DOHH2 (cell line): ENCODE results near the gene SCGB2B2.

Source experiments
- EZH2phosphoT487 ChIP-seq: fragments of 200-600 bp; sonication (generic); IDR thresholded peaks from 2 replicates; pipeline ENCODE4 v1.6.1; 2017; ENCODE audit warnings: borderline replicate concordance, mild to moderate bottlenecking, antibody characterized with exemption, low read length, moderate library complexity, mixed read lengths
- TF ChIP-seq, protein P1 (sequence below): fragments of 200-600 bp; sonication (generic); IDR thresholded peaks from one replicate; pipeline ENCODE4 v1.5.1; 2014; ENCODE audit warnings: antibody characterized with exemption, mild to moderate bottlenecking, low read depth, low read length; ENCODE audit not compliant: poor library complexity, severe bottlenecking

DNA sequence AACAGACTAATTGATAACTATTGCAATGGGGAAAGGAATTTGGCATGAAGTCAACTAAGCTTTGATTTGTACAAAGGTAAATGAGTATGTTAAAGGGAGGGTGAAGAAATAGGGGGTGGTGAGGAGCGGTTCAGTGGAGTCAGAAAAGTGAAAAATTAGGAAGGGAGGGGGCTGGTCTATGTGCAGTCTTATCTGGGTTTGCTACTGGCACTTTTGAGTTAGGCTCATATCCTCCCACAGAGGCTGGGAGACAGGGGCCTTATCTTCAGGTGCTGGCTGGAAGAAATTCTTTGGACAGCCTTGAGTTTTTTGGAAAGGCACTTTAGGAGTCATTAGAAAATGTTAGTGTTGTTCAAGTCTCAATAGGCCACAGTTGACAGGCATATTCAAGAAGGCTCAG is 11.6 kb upstream of the SCGB2B2 start:
- TF ChIP-seq, protein P1, sequence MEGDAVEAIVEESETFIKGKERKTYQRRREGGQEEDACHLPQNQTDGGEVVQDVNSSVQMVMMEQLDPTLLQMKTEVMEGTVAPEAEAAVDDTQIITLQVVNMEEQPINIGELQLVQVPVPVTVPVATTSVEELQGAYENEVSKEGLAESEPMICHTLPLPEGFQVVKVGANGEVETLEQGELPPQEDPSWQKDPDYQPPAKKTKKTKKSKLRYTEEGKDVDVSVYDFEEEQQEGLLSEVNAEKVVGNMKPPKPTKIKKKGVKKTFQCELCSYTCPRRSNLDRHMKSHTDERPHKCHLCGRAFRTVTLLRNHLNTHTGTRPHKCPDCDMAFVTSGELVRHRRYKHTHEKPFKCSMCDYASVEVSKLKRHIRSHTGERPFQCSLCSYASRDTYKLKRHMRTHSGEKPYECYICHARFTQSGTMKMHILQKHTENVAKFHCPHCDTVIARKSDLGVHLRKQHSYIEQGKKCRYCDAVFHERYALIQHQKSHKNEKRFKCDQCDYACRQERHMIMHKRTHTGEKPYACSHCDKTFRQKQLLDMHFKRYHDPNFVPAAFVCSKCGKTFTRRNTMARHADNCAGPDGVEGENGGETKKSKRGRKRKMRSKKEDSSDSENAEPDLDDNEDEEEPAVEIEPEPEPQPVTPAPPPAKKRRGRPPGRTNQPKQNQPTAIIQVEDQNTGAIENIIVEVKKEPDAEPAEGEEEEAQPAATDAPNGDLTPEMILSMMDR: no peak
- TF ChIP-seq EZH2phosphoT487: no peak
